GM23338 (cell line): ENCODE results near the gene CAPN9.

Experiments
- CTCF ChIP-seq, 2 experiments: fragments of 200-600 bp in 1 of 2; sonication (generic) in 1 of 2; conservative IDR thresholded peaks; 2 replicates each; pipeline versions ENCODE4 v1.5.1 to v1.6.1; 2016 to 2017; ENCODE audit warnings: antibody characterized with exemption in 2 of 2, low read depth in 2 of 2, mild to moderate bottlenecking in 2 of 2, moderate library complexity in 1 of 2
- EZH2 ChIP-seq: fragments of 200-600 bp; sonication (generic); IDR thresholded peaks from one replicate; pipeline ENCODE4 v1.8.0; 2017; ENCODE audit warnings: antibody characterized with exemption, mild to moderate bottlenecking, low read depth; ENCODE audit not compliant: unreplicated experiment
- EZH2phosphoT487 ChIP-seq: fragments of 200-600 bp; sonication (generic); IDR thresholded peaks from one replicate; pipeline ENCODE4 v1.8.1; 2018; ENCODE audit warnings: antibody characterized with exemption; ENCODE audit not compliant: unreplicated experiment
- POLR2AphosphoS5 ChIP-seq: IDR thresholded peaks from 2 replicates; pipeline ENCODE4 v1.6.1; 2016; ENCODE audit warnings: antibody characterized with exemption, low read depth
- ZNF462 ChIP-seq: fragments of 250-450 bp; sonication (Bioruptor Pico); IDR thresholded peaks from 2 replicates; pipeline ENCODE4 v1.5.0; 2020; ENCODE audit warnings: mild to moderate bottlenecking, moderate library complexity

DNA sequence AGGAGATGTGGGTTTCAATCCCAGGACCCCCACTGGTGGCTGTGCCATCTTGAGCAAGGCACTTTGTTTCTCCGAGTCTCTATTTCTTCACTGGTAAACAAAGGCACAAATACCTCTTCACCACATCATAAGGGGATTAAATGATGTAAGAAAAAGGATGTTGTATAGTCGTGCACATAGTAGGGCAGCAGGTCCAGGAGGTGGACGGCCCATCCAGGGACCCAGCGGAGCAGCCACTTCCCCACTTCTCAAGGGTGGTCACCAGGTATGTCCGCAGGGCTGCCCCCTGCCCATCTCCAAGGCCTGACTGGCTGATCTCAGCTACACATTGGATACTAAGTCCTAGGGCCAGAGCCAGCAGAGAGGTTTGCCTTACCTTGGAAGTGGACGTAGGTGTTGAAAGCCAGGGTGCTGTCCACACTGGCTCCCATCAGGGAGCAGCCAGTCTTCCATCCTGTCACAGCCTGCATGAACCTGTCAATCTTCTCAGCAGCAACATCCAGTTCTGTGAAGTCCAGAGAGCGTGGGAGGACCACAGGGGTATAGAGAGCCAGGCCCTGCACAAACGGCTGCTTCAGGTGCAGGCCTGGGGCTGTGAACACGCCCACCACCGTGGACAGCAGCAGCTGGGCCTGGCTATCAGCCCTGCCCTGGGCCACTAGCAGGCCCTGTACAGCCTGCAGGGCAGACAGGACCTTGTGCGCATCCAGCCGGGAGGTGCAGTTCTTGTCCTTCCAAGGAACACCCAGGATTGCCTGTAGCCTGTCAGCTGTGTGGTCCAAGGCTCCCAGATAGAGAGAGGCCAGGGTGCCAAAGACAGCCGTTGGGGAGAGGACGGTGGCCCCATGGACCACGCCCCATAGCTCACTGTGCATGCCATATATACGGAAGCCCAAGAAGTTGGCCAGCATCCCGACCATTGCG, 37.3 kb upstream of the CAPN9 start:
- TF ChIP-seq CTCF (conservative IDR thresholded peaks at IDR 0.05; ENCODE audit: low read depth in 2 of 2) (no peak), ZNF462 (CRISPR knock-in tag) (no peak), POLR2AphosphoS5 (no peak), EZH2 (no peak), EZH2phosphoT487 (no peak)
